ENCODE data around the gene DYNC2H1. TPM values are rescaled to one million over a fixed set of nuclear protein-coding genes. Genes with fewer than 3 reads are reported as not detected.

DYNC2H1 gene
- total RNA-seq, 4 donors from 2014 or later: 37.8 to 43.1 (median 38.8) TPM

DNA sequence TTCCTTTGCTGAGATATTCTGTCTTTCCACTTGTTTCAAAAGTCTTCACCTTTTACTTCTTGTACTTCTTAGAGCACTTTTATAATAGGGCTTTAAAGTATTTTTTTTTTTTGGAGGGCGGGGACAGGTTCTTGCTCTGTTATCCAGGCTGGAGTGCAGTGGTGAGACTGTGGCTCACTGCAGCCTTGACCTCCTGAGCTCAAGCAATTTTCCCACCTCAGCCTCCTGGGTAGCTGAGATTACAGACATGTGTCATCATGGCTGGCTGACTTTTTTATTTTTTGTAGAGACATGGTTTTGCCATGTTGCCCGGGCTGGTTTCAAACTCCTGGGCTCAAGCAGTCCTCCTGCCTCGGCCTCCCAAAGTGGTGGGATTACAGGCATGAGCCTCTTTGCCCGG is 57.9 kb downstream of the DYNC2H1 start:
- H3K4me3 ChIP-seq: no peak overlapping the region
- no peaks in the 10 kb centered on the region for H3K9me3 ChIP-seq
- H3K4me1 ChIP-seq: no peaks in the 10 kb centered on the region
- TF ChIP-seq POLR2A (IDR thresholded peaks at IDR 0.05) (no peak), EP300 (IDR thresholded peaks at IDR 0.05) (no peak)
- TF ChIP-seq, protein P1, sequence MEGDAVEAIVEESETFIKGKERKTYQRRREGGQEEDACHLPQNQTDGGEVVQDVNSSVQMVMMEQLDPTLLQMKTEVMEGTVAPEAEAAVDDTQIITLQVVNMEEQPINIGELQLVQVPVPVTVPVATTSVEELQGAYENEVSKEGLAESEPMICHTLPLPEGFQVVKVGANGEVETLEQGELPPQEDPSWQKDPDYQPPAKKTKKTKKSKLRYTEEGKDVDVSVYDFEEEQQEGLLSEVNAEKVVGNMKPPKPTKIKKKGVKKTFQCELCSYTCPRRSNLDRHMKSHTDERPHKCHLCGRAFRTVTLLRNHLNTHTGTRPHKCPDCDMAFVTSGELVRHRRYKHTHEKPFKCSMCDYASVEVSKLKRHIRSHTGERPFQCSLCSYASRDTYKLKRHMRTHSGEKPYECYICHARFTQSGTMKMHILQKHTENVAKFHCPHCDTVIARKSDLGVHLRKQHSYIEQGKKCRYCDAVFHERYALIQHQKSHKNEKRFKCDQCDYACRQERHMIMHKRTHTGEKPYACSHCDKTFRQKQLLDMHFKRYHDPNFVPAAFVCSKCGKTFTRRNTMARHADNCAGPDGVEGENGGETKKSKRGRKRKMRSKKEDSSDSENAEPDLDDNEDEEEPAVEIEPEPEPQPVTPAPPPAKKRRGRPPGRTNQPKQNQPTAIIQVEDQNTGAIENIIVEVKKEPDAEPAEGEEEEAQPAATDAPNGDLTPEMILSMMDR (IDR thresholded peaks at IDR 0.05): no peak
- no peak overlapping the region for H3K27ac ChIP-seq
- no peak for DNase-seq (ENCODE audit: low spot score in 2 of 2)
- 95 to 97% methylated on average over 4 of the region's 4 CpGs for WGBS, 2 donors
- peaks cover 0 to 69% (median 0%) of the 10 kb centered on the region in 3 donors for H3K36me3 ChIP-seq
- no peaks in the 10 kb centered on the region for H3K27me3 ChIP-seq

DNA sequence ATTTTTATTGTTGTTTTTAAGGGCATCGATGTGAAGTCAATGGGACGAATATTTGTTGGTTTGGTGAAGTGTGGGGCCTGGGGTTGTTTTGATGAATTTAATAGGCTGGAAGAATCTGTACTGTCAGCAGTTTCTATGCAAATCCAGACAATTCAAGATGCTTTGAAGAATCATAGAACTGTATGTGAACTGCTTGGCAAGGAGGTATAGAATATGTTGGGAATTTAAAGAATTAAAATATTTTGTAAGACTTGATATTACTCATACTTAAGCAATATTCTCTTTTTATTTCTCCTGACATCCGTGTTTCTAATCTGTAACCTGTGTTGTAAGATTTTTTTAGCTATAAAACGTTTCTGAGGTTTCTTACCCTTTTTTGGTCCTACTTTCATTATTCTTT is 61.6 kb downstream of the DYNC2H1 start:
- H3K27ac ChIP-seq: no peak overlapping the region
- no peaks in the 10 kb centered on the region for H3K4me1 ChIP-seq
- peaks cover 0 to 57% (median 0%) of the 10 kb centered on the region in 3 donors for H3K36me3 ChIP-seq
- no peaks in the 10 kb centered on the region for H3K27me3 ChIP-seq
- 78 to 81% methylated on average over 4 of the region's 4 CpGs for WGBS, 2 donors
- no peak for DNase-seq (ENCODE audit: low spot score in 2 of 2)
- no peak overlapping the region for H3K4me3 ChIP-seq
- H3K9me3 ChIP-seq: no peaks in the 10 kb centered on the region
- TF ChIP-seq, protein P1 (IDR thresholded peaks at IDR 0.05): no peak
- TF ChIP-seq EP300 (IDR thresholded peaks at IDR 0.05): no peak
- TF ChIP-seq POLR2A (IDR thresholded peaks at IDR 0.05): no peak

DNA sequence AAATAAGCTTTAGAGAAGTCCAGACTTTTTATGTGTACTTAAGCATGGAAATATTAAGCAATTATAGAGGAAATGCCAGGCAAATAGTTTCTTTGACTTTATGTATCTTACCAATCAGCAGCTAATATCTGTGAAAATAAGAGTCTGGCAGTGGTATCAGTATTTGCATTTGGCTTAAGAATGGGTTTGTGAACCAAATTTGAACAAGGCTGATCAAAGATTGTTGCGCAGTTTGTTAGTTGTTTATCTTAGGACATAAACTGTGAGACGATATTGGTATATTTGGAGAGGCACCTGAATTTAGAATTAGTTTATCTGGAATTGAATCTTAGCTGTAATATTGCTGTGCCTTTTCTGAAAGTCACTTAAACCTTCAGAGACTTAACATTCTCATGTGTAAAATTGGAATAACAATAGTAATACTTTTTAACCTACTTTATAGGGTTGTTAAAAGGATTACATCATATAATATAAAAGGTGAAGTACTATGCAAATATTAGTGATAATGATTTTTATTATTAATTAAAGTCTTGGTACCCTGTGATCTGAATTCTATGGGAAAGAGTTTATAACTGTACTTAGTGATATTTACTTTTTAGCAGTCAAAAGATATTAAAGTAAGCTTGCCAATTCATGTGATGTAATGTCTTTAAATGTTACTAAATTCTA is 66.4 kb downstream of the DYNC2H1 start:
- 95% methylated on average over 2 of the region's 2 CpGs for WGBS, 2 donors
- Histone ChIP-seq H3K27me3 (no peaks in the 10 kb centered on the region), H3K27ac (no peak overlapping the region), H3K4me3 (no peak overlapping the region), H3K9me3 (no peaks in the 10 kb centered on the region), H3K36me3 (peaks cover 0 to 47% (median 0%) of the 10 kb centered on the region in 3 donors), H3K4me1 (no peaks in the 10 kb centered on the region)
- TF ChIP-seq EP300 (IDR thresholded peaks at IDR 0.05) (no peak), POLR2A (IDR thresholded peaks at IDR 0.05) (no peak)
- TF ChIP-seq, protein P1 (IDR thresholded peaks at IDR 0.05): no peak
- no peak for DNase-seq (ENCODE audit: low spot score in 2 of 2)

DNA sequence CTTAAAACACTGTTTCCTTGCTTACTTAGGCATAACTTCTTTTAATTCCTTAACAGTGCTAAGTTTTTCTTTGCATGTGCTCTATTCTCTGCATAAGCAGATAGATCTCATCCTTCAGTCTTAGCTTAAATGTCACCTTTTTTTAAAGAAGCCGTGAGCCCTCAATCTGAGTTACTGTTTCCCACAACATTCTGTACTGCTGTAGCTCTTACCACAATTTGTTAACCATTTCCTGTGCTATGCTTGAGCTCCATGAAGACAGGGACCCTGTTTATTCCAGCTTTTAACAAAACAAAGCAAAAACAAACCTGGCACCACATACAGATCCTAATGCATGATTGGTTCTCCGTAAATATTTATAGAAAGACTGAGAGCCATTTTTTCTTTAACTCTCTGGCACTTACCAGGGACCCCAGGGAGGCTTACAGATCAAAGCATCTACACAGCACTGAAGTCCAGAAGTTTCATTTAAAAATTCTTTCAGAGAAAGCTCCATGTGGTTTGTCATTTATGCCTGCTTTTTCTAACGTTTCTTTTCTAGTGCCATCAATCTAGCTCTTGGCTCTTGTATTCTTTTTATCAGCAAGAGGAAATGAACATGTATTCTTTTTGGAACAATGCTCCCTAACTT is 74.9 kb downstream of the DYNC2H1 start:
- H3K4me1 ChIP-seq: no peaks in the 10 kb centered on the region
- no peaks in the 10 kb centered on the region for H3K9me3 ChIP-seq
- H3K27me3 ChIP-seq: no peaks in the 10 kb centered on the region
- peaks cover 0 to 30% (median 0%) of the 10 kb centered on the region in 3 donors for H3K36me3 ChIP-seq
- H3K27ac ChIP-seq: no peak overlapping the region
- TF ChIP-seq, protein P1 (IDR thresholded peaks at IDR 0.05): no peak
- no peak for TF ChIP-seq POLR2A (IDR thresholded peaks at IDR 0.05)
- no peak for TF ChIP-seq EP300 (IDR thresholded peaks at IDR 0.05)
- H3K4me3 ChIP-seq: no peak overlapping the region
- no peak for DNase-seq (ENCODE audit: low spot score in 2 of 2)
- 33 to 43% methylated on average over 3 of the region's 3 CpGs for WGBS, 2 donors

DNA sequence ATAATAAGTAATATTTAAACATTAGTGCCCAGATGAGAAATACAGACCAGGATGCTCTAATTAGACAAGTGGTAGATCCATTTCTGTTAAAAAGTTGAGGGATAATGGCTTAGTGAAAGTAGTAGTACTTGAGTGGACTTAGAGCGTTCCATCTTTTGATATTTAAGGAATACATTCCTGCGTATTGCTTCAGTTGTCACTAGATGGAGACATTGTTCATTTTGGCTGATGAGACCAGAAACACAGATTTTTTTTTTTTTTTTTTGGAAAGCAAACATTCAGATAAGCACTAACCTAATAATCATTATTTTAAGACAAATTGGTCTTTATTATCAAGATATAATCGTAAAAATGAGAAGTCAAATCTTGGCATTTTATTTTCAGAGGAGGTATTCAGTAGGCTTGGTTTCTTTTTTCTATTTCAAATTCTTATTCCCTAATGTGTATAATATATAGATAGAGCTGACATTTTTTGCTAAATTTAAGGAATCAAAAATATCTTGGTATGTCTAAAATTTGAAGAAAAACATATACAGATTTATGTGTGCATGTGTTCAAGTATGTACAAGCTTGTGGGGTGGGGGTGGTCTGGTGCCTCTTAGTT is 92.9 kb downstream of the DYNC2H1 start:
- TF ChIP-seq POLR2A (IDR thresholded peaks at IDR 0.05) (no peak), EP300 (IDR thresholded peaks at IDR 0.05) (no peak)
- TF ChIP-seq, protein P1 (IDR thresholded peaks at IDR 0.05): peak in 1 of 5 experiments; percentile 14
- no peaks in the 10 kb centered on the region for H3K27me3 ChIP-seq
- no peaks in the 10 kb centered on the region for H3K4me1 ChIP-seq
- peaks cover 0 to 80% (median 0%) of the 10 kb centered on the region in 3 donors for H3K36me3 ChIP-seq
- no peak overlapping the region for H3K27ac ChIP-seq
- WGBS, 2 donors: 52 to 58% methylated on average over 3 of the region's 3 CpGs
- H3K9me3 ChIP-seq: no peaks in the 10 kb centered on the region
- DNase-seq (ENCODE audit: low spot score in 2 of 2): no peak
- no peak overlapping the region for H3K4me3 ChIP-seq
